ENCODE measurements around the gene TSPEAR.

The TSPEAR gene

GRCh38 chr21:44533121-44533890 lies 178.1 kb downstream of the TSPEAR start:
- TF ChIP-seq CTCF (IDR thresholded peaks at IDR 0.05) = no peak

DNA sequence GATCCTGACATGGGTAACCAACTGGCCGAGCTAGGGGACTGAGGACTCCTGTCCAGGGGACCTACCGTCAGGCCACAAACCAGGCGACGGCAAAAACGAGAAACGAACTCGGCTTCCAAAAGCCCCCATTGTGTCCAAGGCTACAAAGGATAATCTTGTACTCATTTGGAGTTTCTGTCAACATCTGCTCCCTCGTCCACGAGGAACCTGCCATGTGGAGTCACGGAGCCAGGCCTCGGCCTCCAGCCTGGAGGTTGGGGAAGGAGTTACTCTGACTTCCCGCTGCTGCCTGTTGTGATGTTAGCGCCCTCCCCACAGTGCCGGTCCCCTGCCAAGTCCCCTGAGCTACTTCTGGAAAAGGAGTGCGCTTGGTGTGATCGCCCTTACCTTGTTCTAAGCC lies 178.7 kb downstream of the TSPEAR start:
- TF ChIP-seq CTCF (IDR thresholded peaks at IDR 0.05) = no peak

GRCh38 chr21:44531606-44532564 lies 179.5 kb downstream of the TSPEAR start:
- no peak for TF ChIP-seq CTCF (IDR thresholded peaks at IDR 0.05)

DNA sequence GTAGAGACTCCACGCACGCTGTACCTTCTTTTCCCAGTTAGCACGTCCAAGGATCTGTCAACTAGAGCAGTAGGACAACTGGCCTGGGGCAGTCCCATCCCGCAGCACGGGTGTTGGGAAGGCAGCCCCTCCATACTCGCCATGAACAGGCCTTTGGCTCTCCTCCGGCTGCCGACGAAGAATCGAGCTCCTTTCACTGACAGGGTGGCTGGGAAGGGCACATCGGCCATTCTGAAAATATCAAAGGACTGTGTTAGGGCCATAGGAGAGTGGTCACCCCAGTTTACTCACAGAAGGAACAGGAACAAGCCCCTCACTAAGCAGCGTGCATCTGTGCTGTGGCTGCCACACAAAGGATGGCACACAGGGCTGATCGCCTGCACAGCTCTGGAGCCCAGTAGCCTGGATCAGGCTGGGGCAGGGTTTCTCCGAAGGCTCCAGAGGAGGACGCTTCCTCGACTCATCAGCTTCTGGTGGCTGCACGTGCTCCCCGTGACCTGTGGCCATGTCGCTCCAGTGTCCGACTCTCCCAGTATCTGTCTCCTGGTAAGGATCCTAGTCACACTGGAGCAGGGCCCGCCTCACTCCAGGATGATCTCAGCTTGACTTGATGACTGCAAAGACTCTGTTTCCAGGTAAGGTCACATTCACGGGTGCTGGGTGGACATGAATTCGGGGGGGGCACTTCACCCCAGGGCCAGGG lies 180.3 kb downstream of the TSPEAR start:
- TF ChIP-seq CTCF (IDR thresholded peaks at IDR 0.05) = no peak

GRCh38 chr21:44530221-44530902 lies 181.0 kb downstream of the TSPEAR start:
- no peak for TF ChIP-seq CTCF (IDR thresholded peaks at IDR 0.05)

GRCh38 chr21:44529503-44530125 lies 181.8 kb downstream of the TSPEAR start:
- TF ChIP-seq CTCF (IDR thresholded peaks at IDR 0.05) = no peak

Measured in LNCAP (cell line).